GM12891 (cell line): Measurements from ENCODE around the gene ATP8B1.
A peak's percentile ranks its signal among the peaks of the same experiment; 100 is the strongest.
"Not testable (repeated sequence)": the region's sequence is repeated elsewhere in the genome, so short reads cannot be mapped to it uniquely, and the experiment has no call there.

Experiments used
- DNase-seq: peaks from one replicate; pipeline ENCODE4 v3.0.0; 2011; ENCODE audit warnings: low spot score; ENCODE audit not compliant: insufficient read length
- FAIRE-seq: peaks from 2 replicates; lab custom pipeline; 2011; peaks lifted over from hg19 to GRCh38; lab: Jason Lieb, UNC
- PAX5 ChIP-seq: IDR thresholded peaks from 2 replicates; pipeline ENCODE4 v1.6.1; 2011; ENCODE audit warnings: low read length, moderate library complexity, mild to moderate bottlenecking; ENCODE audit not compliant: insufficient read depth, severe bottlenecking
- POLR2A ChIP-seq: IDR thresholded peaks from 2 replicates; pipeline ENCODE4 v1.6.1; 2011; ENCODE audit warnings: low read depth, low read length, control low read depth
- POLR2AphosphoS5 ChIP-seq: IDR thresholded peaks from 2 replicates; pipeline ENCODE4 v1.6.1; 2011; ENCODE audit warnings: low read depth, low read length, control low read depth
- POU2F2 ChIP-seq: IDR thresholded peaks from 2 replicates; pipeline ENCODE4 v1.6.1; 2011; ENCODE audit warnings: low read depth, mild to moderate bottlenecking, control low read depth, low read length, moderate library complexity
- SPI1 ChIP-seq: IDR thresholded peaks from 2 replicates; pipeline ENCODE4 v1.6.1; 2011; ENCODE audit warnings: low read depth, low read length, control low read depth
- TAF1 ChIP-seq: IDR thresholded peaks from 2 replicates; pipeline ENCODE4 v1.6.1; 2011; ENCODE audit warnings: low read depth, low read length, control low read depth

Gene ATP8B1

GRCh38 chr18:57657542-57657941 is 145.6 kb downstream of the ATP8B1 start:
- no peak for DNase-seq
- FAIRE-seq = no peak
- TF ChIP-seq POLR2A = no peak

- DNase-seq (no peak), FAIRE-seq (no peak)
- TF ChIP-seq POLR2A (no peak), TAF1 (no peak), SPI1 (peak; percentile 28; the same call in 1 of the 2 replicates), POLR2AphosphoS5 (no peak), POU2F2 (no peak), PAX5 (no peak)
These were observed 147.4 kb downstream of the ATP8B1 start for GRCh38 chr18:57655740-57656139.

GRCh38 chr18:57651914-57652313 is 151.2 kb downstream of the ATP8B1 start:
- DNase-seq = no peak
- no peak for FAIRE-seq
- no peak for TF ChIP-seq TAF1
- TF ChIP-seq POLR2A = no peak
- no peak for TF ChIP-seq POLR2AphosphoS5
- TF ChIP-seq SPI1 = no peak
- no peak for TF ChIP-seq POU2F2
- no peak for TF ChIP-seq PAX5

GRCh38 chr18:57649556-57650500 is 153.3 kb downstream of the ATP8B1 start:
- no peak for DNase-seq
- TF ChIP-seq SPI1 (peak; percentile 74), POLR2AphosphoS5 (no peak)
- no peak for FAIRE-seq

GRCh38 chr18:57648414-57648813 is 154.7 kb downstream of the ATP8B1 start:
- TF ChIP-seq POU2F2 (no peak), SPI1 (no peak), POLR2A (no peak), TAF1 (no peak), PAX5 (no peak), POLR2AphosphoS5 (no peak)
- FAIRE-seq = no peak
- DNase-seq = no peak

GRCh38 chr18:57644540-57644939 is 158.6 kb downstream of the ATP8B1 start:
- DNase-seq (no peak), FAIRE-seq (no peak)
- TF ChIP-seq SPI1 (no peak), POLR2A (no peak), TAF1 (no peak), POU2F2 (no peak), PAX5 (no peak), POLR2AphosphoS5 (no peak)

GRCh38 chr18:57643726-57644125 is 159.4 kb downstream of the ATP8B1 start:
- DNase-seq, FAIRE-seq: not testable (repeated sequence)

GRCh38 chr18:57642462-57642861 is 160.7 kb downstream of the ATP8B1 start:
- DNase-seq, FAIRE-seq: not testable (repeated sequence)

GRCh38 chr18:57640749-57641148 is 162.4 kb downstream of the ATP8B1 start:
- FAIRE-seq = no peak
- no peak for TF ChIP-seq PAX5
- TF ChIP-seq POLR2AphosphoS5 = no peak
- no peak for TF ChIP-seq POLR2A
- no peak for TF ChIP-seq SPI1
- DNase-seq = no peak

GRCh38 chr18:57640236-57640635 is 162.9 kb downstream of the ATP8B1 start:
- DNase-seq (no peak), FAIRE-seq (no peak)
- TF ChIP-seq POLR2A = no peak
- TF ChIP-seq POU2F2 = no peak
- no peak for TF ChIP-seq SPI1
- no peak for TF ChIP-seq PAX5
- no peak for TF ChIP-seq TAF1
- no peak for TF ChIP-seq POLR2AphosphoS5

GRCh38 chr18:57635003-57635822 is 167.9 kb downstream of the ATP8B1 start:
- TF ChIP-seq PAX5 = no peak
- TF ChIP-seq POLR2A = no peak
- TF ChIP-seq POLR2AphosphoS5 = no peak
- TF ChIP-seq SPI1 = no peak
- no peak for TF ChIP-seq POU2F2
- TF ChIP-seq TAF1 = no peak
- FAIRE-seq = no peak

More at GRCh38 chr18:57635003-57635822, 167.9 kb downstream of the ATP8B1 start:
- no peak for DNase-seq
